Kidney tubule cell (primary cell): Measurements from ENCODE around the gene RYR2.
"Not testable (repeated sequence)": the region's sequence is repeated elsewhere in the genome, so short reads cannot be mapped to it uniquely, and the experiment has no call there.

ENCODE experiments used
- DNase-seq: peaks from one replicate; pipeline ENCODE4 v3.0.0-alpha.2; 2018; ENCODE audit warnings: low spot score

The RYR2 gene

DNA sequence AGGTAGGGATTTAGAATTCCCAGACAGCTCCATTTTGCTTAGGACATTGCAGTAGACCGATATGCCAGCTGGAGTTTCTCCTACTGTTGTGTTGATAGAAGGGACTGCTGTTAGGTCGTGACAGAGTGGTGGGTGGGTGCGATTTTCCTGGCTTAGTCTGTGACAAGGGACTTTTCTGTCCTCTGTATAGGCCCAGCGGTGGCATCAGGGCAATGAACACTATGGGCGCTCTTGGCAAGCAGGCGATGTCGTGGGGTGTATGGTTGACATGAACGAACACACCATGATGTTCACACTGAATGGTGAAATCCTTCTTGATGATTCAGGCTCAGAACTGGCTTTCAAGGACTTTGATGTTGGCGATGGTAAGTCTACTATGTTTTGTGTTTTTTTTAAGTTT is 527.0 kb downstream of the RYR2 start:
- no peak for DNase-seq

DNA sequence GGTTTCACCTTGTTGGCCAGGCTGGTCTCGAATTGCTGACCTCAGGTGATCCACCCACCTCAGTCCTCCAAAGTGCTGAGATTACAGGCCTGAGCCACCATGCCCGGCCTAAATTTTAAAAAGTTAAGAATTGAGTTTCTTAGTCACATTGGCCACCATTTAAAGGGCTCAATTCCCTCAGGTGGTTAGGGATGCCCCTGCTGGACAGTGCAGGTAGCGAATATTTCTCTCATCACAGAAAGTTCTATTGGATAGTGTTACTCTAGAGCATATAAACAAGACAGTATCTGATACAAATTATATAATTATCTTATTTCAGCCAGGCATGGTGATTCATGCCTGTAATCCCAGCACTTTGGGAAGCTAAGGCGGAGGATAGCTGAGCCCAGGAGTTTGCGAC is 528.5 kb downstream of the RYR2 start:
- no peak for DNase-seq

DNA sequence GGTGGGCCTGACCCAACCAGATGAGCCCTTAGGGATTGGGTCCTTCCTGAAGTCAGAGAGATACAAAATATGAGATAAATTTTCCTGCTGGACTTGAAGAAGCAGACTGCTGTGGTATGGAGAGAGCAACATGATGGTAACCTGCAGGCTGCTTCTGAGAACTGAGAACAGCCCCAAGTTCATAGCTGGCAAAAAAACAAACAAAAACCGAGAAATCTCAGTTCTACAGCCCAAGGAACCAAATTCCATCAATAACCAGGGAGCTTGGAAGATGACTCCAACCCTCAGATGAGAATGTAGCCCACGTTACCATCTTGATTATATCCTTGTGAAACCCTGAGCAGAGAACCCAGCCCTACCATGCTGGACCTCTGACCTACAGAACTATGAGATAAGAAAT is 532.6 kb downstream of the RYR2 start:
- no peak for DNase-seq

GRCh38 chr1:237578540-237578939 is 536.6 kb downstream of the RYR2 start:
- DNase-seq: no peak

DNA sequence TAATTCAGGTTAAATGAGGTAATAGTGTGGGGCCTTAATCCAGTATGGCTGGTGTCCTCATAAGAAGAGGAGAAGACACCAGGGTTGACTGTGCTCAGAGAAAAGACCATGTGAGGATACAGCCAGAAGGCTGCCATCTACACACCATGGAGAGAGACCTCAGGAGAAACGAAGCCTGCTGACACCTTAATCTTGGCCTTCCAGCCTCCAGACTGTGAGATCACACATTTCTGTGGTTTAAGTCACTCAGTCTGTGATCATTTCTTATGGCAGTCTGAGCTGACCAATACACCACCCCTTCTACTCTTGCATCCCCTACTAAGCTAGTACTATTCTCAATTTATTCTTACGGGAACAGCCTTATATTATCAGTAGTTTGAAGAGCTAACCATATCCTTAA is 538.7 kb downstream of the RYR2 start:
- no peak for DNase-seq

DNA sequence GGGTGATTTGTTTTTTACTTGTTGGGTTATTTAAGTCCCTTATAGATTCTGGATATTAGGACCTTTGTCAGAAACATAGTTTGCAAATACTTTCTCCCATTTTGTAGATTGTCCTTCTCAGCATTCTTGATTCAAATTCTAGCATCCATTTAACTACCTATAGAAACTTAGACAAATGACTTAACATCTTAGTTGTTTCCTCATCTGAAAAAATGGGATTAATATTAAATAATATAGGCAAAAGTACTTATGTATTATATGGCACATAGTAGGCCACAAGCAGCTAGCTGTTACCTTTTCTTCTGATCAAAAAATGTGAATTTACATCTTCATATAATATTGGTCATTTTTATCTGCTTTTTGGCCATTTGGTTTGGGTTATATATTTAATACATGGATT is 541.3 kb downstream of the RYR2 start:
- no peak for DNase-seq

- DNase-seq: no peak
Observed at GRCh38 chr1:237583756-237584155, 541.8 kb downstream of the RYR2 start.

DNA sequence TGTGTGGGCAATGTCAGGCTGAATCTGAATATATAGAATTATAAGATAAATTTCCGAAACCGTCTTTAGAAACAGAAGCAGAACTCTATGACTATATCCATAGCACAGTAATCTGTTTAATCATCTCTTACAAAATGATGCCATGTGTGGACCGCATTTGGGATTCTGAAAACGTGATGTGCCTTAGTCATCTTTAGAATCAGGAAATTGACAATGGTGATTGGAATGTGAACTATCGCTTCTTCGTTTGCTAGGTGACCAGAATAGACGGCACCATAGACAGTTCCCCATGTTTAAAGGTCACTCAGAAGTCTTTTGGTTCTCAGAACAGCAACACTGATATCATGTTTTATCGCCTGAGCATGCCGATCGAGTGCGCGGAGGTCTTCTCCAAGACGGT is 548.4 kb downstream of the RYR2 start:
- DNase-seq: no peak

DNA sequence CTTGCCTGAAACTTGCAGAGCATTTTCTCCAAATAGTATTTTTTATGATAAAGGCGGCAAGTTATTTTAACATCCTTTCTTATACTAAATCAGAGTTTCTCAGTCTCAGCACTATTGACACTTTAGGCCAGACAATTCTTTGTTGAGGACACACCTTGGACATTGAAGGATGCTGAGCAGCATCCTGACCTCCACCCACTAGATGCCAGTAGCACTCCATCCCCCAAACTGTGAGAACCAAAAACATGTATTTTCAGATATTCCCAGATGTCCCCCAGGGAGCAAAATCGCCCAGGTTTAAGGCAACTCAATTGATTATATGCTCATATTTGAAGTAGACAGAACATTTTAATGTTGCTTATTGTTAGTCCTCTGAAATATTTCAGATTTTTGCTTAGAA is 549.4 kb downstream of the RYR2 start:
- DNase-seq: no peak

DNA sequence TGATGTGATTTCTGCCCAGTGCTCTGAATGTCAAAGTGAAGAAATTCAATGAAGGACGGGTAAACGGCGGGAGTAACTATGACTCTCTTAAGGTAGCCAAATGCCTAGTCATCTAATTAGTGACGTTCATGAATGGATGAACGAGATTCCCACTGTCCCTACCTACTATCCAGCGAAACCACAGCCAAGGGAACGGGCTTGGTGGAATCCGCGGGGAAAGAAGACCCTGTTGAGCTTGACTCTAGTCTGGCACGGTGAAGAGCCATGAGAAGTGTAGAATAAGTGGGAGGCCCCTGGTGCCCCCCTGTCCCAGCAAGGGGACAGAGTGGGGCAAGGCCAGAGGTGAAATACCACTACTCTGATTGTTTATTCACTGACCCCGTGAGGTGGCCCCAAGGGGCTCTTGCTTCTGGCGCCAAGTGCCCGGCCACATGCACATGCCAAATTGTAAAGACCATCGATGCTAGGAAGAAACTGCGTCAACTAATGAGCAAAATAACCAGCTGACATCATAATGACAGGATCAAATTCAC is 561.1 kb downstream of the RYR2 start:
- not testable (repeated sequence) for DNase-seq

DNA sequence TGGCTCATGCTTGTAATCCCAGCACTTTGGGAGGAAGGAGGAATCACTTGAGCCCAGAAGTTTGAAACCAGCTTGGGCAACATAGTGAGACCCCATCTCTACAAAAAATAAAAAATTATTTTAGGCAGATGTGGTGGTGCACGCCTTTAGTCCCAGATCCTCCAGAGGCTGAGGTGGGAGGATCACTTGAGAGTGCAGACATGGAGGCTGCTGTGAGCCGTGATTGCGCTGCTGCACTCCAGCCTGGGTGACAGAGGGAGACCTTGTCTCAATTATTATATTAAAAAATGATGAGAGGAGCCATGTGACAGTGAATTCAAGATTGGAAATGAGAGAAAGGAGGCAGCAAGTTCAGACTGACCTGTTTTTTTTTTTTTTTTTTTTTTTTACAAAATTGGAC is 566.4 kb downstream of the RYR2 start:
- DNase-seq: no peak

- DNase-seq: no peak
Observed at GRCh38 chr1:237610157-237610556, 568.2 kb downstream of the RYR2 start.

DNA sequence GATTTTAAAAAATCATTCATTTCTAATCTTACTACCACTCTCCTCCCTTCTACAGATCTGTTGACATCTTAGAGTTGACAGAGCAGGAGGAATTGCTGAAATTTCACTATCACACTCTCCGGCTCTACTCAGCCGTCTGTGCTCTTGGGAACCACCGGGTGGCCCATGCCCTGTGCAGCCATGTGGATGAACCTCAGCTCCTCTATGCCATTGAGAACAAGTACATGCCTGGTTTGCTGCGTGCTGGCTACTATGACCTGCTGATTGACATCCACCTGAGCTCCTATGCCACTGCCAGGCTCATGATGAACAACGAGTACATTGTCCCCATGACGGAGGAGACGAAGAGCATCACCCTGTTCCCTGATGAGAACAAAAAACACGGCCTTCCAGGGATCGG is 572.0 kb downstream of the RYR2 start:
- DNase-seq: no peak

- DNase-seq: no peak
Observed at GRCh38 chr1:237619553-237619952, 577.6 kb downstream of the RYR2 start.

DNA sequence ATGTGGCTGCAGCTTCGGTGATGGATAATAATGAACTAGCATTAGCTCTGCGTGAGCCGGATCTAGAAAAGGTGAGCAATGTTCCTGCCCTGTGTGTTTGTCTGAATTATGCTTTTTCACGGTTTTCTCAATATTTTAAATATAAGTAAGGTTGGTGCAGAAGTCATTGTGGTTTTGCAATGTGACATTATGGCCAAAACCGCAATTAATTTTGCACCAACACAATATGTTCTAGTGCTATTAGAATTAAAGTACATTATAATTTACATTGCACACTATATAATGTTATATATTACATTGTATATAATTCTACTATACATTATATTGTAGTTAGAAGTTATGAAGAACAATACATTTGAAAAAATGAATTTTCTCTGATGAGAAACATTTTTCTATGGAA is 592.9 kb downstream of the RYR2 start:
- no peak for DNase-seq

GRCh38 chr1:237638555-237638954 is 596.6 kb downstream of the RYR2 start:
- no peak for DNase-seq

GRCh38 chr1:237640011-237640671 is 598.2 kb downstream of the RYR2 start:
- DNase-seq: no peak

DNA sequence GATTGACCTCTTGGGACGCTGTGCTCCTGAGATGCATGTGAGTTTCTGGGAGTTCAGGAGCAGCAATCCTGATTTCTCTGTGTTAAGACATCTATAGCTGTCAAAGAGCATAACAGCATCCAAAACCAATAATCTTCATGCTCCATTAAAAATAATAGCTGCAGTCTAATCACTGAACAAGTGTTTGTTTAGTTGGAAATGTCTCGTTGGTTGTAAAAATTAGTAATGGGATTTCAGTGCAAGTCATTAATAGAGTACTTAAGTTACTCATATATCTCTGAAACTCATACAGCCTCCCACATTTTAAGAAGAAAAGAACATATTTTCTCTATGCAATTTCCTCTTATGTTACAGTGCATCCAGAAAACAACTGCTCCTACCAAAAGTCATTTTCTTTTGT is 599.0 kb downstream of the RYR2 start:
- DNase-seq: no peak

DNA sequence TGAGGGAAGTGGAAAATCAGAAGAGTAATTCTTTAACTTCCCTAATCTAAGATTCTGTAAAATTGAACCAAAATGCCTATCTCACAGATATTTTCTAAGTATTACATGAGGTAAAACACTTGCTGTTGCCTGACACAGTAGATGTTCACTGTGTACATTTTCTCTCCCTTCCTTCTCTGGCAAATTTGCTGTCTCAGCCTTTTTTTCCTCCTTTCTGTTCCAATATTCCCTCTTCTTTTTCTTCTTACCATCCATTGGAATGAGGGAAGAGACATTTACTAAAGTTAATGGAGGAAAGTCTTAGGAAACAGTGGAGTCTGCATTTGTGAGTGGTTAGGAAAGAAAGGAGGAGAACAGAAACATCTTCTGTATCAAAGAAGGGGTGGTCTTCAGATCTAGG is 608.8 kb downstream of the RYR2 start:
- no peak for DNase-seq

- DNase-seq: no peak
Observed at GRCh38 chr1:237655778-237656177, 613.8 kb downstream of the RYR2 start.

DNA sequence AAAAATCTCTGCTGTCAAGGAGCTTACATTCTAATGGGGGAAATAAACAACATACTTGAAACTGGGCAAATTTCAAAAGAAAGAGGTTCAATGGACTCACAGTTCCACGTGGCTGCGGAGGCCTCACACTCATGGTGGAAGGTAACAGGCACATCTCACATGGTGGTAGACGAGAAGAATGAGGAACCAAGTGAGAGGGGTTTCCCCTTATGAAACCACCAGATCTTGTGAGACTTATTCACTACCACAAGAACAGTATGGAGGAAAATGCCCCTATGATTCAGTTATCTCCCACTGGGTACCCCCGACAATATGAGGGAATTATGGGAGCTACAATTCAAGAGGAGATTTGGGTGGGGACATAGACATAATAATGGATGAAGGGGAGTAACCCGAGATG is 622.4 kb downstream of the RYR2 start:
- DNase-seq: peak; percentile 8

- peak; percentile 20 for DNase-seq
Observed at GRCh38 chr1:237670302-237670701, 628.3 kb downstream of the RYR2 start.

- no peak for DNase-seq
Observed at GRCh38 chr1:237671262-237671661, 629.3 kb downstream of the RYR2 start.

DNA sequence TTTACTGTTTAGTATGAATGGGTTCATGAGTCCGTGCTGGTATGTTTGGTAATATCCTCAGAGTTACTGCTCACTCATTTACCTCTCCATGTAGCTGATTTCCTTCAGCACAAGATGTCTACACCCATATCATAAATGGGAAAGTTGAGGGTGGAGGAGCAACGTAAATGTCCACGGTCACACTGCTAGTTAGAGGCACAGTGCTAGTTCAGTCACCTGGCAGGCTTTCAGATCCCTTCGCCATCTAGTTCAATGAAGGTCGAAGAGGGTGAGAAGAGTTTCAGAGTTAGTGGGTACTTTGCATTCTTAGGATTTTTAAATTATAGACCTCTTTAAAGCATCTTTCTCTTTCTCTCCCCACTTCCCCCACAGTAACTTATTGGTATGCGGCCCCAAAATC is 630.0 kb downstream of the RYR2 start:
- DNase-seq: no peak
